Measurements from ENCODE around the gene SRSF11.
"Not testable (repeated sequence)": the region's sequence is repeated elsewhere in the genome, so short reads cannot be mapped to it uniquely, and the experiment has no call there.

Gene SRSF11, protein sequence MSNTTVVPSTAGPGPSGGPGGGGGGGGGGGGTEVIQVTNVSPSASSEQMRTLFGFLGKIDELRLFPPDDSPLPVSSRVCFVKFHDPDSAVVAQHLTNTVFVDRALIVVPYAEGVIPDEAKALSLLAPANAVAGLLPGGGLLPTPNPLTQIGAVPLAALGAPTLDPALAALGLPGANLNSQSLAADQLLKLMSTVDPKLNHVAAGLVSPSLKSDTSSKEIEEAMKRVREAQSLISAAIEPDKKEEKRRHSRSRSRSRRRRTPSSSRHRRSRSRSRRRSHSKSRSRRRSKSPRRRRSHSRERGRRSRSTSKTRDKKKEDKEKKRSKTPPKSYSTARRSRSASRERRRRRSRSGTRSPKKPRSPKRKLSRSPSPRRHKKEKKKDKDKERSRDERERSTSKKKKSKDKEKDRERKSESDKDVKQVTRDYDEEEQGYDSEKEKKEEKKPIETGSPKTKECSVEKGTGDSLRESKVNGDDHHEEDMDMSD

DNA sequence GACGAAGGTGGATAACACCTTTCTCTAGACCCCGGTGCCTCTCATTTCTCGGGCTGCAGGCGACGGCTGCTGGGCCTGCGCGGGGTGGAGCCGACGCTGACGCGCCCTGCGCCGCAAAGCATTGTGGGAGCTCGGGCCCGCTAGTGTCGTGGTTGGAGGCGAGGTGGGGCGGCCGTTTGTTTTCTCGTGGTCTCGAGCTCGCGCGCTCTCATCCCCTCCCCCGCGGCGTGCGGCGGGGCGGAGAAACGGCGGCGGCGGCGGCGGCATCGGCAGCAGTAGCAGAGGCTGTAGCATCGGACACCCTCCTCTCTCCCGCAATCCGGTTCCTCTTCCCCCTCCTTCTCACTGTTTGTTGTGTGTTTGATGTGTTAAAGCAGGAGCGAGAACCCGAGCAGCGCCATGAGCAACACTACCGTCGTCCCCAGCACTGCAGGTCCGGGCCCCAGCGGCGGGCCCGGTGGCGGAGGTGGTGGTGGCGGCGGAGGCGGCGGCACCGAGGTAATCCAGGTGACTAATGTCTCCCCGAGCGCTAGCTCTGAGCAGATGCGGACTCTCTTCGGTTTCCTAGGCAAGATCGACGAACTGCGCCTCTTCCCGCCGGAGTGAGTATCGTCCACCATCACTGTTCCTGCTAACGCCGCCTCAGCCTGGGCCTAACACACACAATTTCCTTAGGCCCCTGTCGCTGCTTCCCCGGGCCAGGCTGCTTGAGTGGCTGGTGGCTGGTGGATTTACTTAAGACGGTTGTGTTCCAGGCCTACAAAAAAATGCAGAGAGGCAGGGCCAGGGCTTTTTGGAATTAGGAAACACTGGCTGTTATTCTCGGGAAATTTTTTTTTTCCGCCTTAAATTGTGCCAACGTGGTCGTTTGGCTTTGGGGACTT, at the start of gene SRSF11:
Gene SRSF11, plus strand, starts transcription at position 143 of the 884 bp plus-strand sequence. Its CDS starts 257 bp downstream, at position 400.
- peak; percentile 73 to 96 (median 92) for DNase-seq

DNA sequence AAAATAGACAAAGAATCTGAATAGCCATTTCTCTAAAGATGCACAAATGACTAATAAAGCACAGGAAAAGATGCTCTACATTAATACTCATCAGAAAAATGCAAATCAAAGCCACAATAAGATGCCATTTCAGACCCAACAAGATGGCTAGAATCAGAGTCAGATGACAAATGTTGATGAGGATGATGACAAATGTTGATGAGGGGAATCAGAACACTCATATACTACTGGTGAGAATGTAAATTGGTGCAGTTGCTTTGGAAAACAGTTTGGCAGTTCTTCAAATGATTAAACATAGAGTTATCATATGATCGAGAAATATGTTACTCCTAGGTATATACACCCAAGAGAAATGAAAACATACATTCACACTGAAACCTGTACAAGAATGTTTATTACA, 49.7 kb upstream of the SRSF11 start:
- no peak for DNase-seq

- DNase-seq = not testable (repeated sequence)
Measured at GRCh38 chr1:70185181-70185580, 36.0 kb upstream of the SRSF11 start.

DNA sequence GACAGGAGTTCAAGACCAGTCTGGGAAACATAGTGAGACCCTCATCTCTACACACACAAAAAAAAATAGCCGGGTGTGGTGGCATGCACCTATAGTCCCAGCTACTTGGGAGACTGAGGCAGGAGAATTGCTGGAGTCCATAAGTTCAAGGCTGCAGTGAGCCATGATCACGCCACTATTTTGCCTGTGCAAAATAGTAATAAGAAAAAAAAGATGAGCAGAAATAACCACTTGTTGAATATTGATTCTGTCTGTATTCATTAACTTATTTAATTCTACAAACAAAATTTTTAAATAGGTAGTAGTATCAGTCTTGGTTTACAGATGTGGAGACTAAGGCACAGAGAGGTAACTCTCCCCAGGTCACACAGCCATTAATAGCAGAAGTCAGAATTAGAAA, 32.7 kb upstream of the SRSF11 start:
- no peak for DNase-seq

GRCh38 chr1:70190180-70190579, 31.0 kb upstream of the SRSF11 start:
- no peak for DNase-seq

DNA sequence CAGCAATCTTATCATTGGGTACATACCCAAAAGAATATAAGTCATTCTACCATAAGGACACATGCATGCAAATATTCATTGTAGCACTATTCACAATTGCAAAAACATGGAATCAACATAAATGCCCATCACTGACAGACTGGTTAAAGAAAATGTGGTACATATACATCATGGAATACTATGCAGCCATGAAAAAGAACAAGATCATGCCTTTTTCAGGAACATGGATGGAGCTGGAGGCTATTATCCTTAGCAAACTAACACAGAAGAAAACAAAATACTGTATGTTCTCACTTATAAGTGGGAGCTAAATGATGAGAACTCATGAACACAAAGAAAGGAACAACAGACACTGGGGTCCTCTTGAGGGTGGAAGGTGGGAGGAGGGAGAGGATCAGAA, 28.7 kb upstream of the SRSF11 start:
- DNase-seq = not testable (repeated sequence)

- no peak for DNase-seq
Measured at GRCh38 chr1:70194601-70195000, 26.6 kb upstream of the SRSF11 start.

DNA sequence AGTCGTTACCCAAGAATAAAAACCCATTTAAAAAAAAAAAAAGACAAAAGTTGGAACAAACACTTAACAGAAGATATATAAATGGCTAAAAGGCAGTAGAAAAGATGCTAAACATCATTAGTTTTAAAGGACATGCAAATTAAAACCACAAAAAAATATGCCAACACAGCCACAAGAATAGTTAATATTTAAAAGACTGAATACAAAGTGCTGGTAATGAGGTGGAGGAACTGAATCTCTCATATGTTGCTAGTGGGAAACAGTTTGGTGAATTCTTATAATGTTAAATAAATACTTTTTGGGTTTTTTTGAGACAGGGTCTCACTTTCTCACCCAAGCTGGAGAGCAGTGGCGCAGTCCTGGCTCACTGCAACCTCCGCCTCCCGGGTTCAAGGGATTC, 25.8 kb upstream of the SRSF11 start:
- DNase-seq = no peak

DNA sequence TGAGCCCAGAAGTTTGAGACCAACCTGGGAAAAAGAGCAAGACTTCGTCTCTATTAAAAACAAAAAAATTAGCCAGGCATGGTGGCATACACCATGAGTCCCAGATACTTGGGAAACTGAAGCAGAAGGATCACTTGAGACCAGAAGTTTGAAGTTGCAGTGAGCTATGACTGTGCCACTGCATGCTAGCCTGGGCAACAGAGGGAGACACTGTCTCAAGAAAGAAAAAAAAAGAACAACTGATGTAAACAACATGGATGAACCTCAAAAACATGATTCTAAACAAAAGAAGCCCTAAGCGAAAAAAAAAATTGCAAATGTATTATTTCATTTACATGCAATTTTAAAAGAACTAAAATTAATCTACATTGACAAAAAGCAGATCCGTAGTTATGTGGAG, 24.8 kb upstream of the SRSF11 start:
- DNase-seq = no peak

DNA sequence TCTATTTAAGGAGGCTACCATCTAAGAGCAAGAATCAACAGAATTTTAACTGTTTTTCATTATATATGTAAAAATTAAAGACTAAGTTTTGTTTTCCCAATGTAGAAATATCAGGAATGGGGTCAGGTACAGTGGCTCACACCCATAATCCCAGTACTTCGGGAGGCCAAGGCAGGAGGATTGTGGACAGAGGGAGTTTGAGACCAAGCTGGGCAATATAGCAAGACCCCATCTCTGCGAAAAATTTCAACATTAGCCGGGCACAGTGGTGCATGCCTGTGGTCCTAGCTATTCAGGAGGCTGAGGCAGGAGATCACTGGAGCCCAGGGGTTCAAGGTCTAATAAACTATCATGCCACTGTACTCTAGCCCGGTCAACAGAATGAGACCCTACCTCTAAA, 21.1 kb upstream of the SRSF11 start:
- no peak for DNase-seq

DNA sequence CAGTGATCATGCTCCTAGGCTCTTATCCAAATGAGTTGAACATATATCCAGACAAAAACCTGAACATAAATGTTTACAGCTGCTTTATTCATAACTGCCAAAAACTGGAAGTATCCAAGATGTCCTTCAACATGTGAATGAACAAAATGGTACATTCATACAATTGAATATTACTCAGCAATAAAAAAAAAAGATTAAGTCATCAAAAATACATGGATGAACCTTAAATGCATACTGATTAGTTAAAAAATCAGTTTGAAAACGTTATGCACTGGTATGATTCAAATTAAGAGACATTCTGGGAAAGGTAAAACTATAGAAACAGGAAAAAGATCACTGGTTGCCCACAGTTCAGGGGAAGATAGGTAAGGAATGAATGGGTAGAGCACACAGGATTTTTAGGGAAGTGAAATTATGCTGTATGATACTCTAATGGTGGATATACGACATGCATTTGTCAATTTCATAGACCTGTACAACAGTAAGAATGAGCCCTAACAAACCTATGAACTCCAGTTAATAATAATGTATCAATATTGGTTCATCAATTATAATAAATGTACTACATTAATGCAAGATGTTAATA, 18.9 kb upstream of the SRSF11 start:
- no peak for DNase-seq

- DNase-seq = no peak
Measured at GRCh38 chr1:70204139-70204538, 17.0 kb upstream of the SRSF11 start.

GRCh38 chr1:70204600-70204999, 16.6 kb upstream of the SRSF11 start:
- DNase-seq = no peak

GRCh38 chr1:70205071-70205433, 16.1 kb upstream of the SRSF11 start:
- no peak for DNase-seq

DNA sequence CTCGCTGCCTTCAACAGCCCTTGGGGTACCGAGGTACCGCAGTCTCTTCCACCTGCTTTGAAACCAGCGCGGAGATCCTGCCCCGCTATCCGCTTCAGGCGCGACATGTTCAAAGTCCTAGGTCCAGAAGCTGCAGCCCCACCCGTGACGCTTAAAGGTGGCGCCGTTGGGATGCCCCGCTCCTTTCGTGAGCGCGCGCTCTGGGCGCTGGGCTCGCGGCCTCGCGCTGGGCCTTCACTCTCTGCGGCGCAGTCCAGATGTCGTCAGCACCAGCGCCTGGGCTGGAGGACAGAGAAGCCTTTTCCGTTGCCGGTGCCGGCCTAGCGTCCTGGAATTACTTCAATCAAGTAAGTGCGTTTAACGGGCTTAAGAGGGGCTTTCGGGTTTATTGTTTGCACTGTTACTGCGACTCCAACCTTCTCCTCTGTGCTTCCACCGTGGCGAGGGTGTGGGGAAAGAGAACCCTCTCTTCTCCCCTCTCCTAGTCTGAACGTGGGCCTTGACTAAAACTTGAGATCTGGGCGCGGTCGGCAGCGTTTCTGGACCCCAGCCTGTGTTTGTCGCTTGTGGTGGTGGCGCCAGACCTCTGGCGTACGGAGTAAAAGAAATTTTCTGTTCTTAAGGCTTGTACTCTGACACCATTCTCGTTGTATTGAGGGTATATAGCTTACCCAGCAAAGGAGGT, 15.6 kb upstream of the SRSF11 start, which contains the start of gene LRRC40:
Gene LRRC40, minus strand, starts transcription at position 146 of the 685 bp plus-strand sequence. Its CDS starts 39 bp downstream, at position 107.
- DNase-seq = peak; percentile 69 to 97 (median 94)

- not testable (repeated sequence) for DNase-seq
Measured at GRCh38 chr1:70206833-70207232, 14.3 kb upstream of the SRSF11 start.

DNA sequence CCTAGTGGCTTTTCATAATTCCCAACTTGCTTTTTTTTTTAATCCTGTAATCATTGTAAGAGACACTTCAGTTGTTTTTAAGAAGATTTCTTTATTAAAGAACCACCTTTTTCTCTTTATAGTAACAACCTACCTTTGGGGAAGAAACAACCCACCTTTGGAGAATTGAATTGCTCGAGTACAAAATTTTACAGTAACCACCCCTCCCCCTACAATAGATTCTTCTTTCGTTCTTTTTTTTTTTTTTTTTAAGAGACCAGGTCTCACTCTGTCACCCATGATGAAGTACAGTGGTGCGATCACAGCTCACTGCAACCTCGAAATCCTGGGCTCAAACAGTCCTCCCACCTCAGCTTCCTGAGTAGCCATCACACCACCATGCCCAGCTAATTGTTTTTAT, 13.7 kb upstream of the SRSF11 start:
- no peak for DNase-seq

GRCh38 chr1:70208292-70208691, 12.9 kb upstream of the SRSF11 start:
- DNase-seq = no peak

GRCh38 chr1:70210820-70211219, 10.4 kb upstream of the SRSF11 start:
- DNase-seq = no peak

- no peak for DNase-seq
Measured at GRCh38 chr1:70211541-70211940, 9.6 kb upstream of the SRSF11 start.

- DNase-seq = no peak
Measured at GRCh38 chr1:70220015-70220414, 1.2 kb upstream of the SRSF11 start.

- no peak for DNase-seq
Measured at GRCh38 chr1:70220517-70221237, 503 bp upstream of the SRSF11 start.

Measured in C1 segment of cervical spinal cord (tissue), 14 donors.